HUES48 (cell line): ENCODE measurements around the gene VPS45.

ENCODE experiments used
- H3K27ac ChIP-seq: one replicate; pipeline ENCODE4 v1.7.0; 2013; ENCODE audit warnings: low read depth, low read length, inconsistent platforms
- H3K27me3 ChIP-seq: 2 replicates; pipeline ENCODE4 v1.6.1; 2013; ENCODE audit warnings: mild to moderate bottlenecking, low read length; ENCODE audit not compliant: control insufficient read depth, insufficient read depth
- H3K36me3 ChIP-seq: 2 replicates; pipeline ENCODE4 v1.6.1; 2013; ENCODE audit warnings: low read length; ENCODE audit not compliant: control insufficient read depth, insufficient read depth
- H3K4me1 ChIP-seq: 2 replicates; pipeline ENCODE4 v1.6.1; 2013; ENCODE audit warnings: mild to moderate bottlenecking, low read length; ENCODE audit not compliant: control insufficient read depth, insufficient read depth
- H3K4me3 ChIP-seq: 2 replicates; pipeline ENCODE4 v1.5.1; 2013; ENCODE audit warnings: mild to moderate bottlenecking, low read depth, low read length
- H3K9ac ChIP-seq: 2 replicates; pipeline ENCODE4 v1.6.1; 2013; ENCODE audit warnings: mild to moderate bottlenecking, low read depth, low read length, moderate library complexity
- H3K9me3 ChIP-seq: 2 replicates; pipeline ENCODE4 v1.6.1; 2013; ENCODE audit warnings: low read length; ENCODE audit not compliant: control insufficient read depth, insufficient read depth

Gene VPS45

DNA sequence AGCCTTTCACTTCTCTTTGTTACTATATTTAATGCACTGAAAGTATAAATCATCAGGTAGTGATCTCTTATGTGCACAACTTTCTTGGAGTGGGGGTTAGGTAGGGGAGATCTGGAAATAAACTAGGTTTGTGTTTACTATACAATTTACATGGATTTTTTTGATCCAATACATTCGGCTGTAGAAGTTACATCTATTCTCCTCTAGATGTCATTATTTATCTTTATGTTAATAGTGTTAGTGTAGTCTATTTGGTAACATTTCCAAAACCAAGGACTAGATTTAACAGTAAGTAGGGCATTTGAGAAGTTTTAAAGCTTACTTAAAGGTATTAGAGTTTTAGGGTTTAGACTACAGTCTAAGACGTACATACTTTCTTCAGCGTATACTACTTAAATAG lies 5.4 kb downstream of the VPS45 start:
- Histone ChIP-seq H3K9me3 (no peaks in the 10 kb centered on the region), H3K4me3 (no peak overlapping the region), H3K4me1 (no peaks in the 10 kb centered on the region), H3K27me3 (no peaks in the 10 kb centered on the region), H3K36me3 (peaks cover 62% of the 10 kb centered on the region), H3K27ac (no peak overlapping the region), H3K9ac (no peak overlapping the region)

DNA sequence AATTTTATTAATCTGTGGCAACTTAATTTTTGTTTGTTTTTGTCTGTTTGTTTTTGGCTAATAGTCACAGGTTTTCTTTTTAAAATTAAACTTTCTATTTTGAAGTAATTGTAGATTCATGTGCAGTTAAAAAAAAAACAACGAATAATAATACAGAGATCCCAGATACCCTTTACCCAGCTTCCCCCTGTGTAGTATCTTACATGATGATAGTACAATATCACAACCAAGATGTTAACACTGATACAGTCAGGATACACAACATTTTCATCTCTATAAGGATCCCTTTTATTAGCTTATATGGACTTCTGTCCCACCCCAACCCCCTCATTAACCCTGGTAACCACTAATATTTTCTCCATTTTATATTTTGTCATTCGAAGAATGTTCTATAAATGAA lies 5.9 kb downstream of the VPS45 start:
- Histone ChIP-seq H3K4me3 (no peak overlapping the region), H3K9me3 (no peaks in the 10 kb centered on the region), H3K4me1 (no peaks in the 10 kb centered on the region), H3K27me3 (no peaks in the 10 kb centered on the region), H3K27ac (no peak overlapping the region), H3K36me3 (peaks cover 67% of the 10 kb centered on the region), H3K9ac (no peak overlapping the region)

DNA sequence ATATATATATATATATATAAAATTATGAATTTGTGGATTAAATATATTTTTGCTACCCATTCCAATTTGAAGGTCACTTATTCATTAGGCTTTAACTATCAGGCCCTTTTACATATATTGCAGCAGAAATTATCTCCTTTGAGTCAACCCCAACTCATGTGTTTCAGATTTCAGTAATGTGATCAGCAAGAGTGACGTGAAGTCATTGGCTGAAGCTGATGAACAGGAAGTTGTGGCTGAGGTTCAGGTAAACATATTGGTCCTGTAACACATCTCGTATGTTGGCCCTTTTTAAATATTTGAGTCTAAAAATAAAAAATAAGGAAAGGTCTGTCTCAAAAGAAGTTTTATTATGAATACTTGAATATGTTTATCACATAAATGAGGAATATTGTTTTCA lies 8.5 kb downstream of the VPS45 start:
- Histone ChIP-seq H3K9ac (no peak overlapping the region), H3K4me3 (no peak overlapping the region), H3K4me1 (no peaks in the 10 kb centered on the region), H3K27me3 (no peaks in the 10 kb centered on the region), H3K27ac (no peak overlapping the region), H3K9me3 (no peaks in the 10 kb centered on the region), H3K36me3 (peaks cover 73% of the 10 kb centered on the region)

DNA sequence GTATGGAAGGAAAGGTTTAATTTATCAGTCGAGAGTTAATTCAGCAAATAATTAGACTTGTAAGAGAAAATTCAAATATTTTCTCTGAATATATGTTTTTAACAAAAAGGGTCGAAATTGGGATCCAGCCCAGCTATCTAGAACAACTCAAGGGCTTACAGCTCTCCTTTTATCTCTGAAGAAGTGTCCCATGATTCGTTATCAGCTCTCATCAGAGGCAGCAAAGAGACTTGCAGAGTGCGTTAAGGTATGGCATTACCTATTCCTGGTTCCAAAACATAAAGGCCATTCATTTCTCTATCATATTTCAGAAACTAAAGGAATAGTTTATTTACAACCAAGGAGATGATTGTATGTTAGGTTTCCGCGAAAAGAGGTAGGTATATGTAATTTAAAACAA lies 9.4 kb downstream of the VPS45 start:
- no peaks in the 10 kb centered on the region for H3K9me3 ChIP-seq
- no peak overlapping the region for H3K9ac ChIP-seq
- H3K36me3 ChIP-seq = peaks cover 79% of the 10 kb centered on the region

DNA sequence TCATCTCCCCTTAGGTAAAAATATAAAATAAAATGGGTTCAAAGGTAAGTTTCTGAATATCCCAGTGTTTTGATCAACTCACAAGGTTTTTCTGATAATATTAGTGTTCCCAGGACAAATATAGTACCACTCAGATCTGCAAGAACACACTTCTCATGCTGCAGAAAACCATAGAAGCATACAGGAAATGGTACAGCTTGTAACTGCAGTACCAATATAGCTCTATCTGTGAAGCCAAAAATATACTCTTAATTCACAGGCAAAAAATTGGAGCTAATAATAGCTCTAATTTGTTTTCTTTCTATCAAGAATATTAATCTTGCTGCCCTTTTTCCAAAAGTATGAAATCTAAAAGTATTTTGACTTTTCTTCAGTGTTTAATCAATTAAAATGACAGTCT lies 13.2 kb downstream of the VPS45 start:
- no peak overlapping the region for H3K4me3 ChIP-seq
- no peaks in the 10 kb centered on the region for H3K27me3 ChIP-seq
- no peaks in the 10 kb centered on the region for H3K9me3 ChIP-seq
- no peak overlapping the region for H3K27ac ChIP-seq
- peaks cover 88% of the 10 kb centered on the region for H3K36me3 ChIP-seq
- H3K4me1 ChIP-seq = no peaks in the 10 kb centered on the region
- H3K9ac ChIP-seq = no peak overlapping the region

More for the DNA sequence above, 9.4 kb downstream of the VPS45 start:
- Histone ChIP-seq H3K27me3 (no peaks in the 10 kb centered on the region), H3K27ac (no peak overlapping the region), H3K4me1 (no peaks in the 10 kb centered on the region), H3K4me3 (no peak overlapping the region)

DNA sequence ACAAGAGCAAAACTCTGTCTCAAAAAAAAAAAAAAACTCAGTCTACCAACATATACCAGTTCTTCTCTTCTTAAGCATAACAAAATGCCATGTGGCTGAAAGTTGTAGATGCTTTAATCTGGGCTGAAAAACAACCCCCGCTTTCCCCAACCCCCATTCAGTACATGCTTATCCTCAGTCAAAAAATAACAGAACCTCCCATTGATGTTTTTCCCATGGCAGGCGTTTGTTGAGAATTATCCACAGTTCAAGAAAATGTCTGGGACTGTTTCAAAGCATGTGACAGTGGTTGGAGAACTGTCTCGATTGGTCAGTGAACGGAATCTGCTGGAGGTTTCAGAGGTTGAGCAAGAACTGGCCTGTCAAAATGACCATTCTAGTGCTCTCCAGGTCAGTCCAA lies 14.9 kb downstream of the VPS45 start:
- H3K27me3 ChIP-seq = no peaks in the 10 kb centered on the region
- no peaks in the 10 kb centered on the region for H3K9me3 ChIP-seq
- H3K36me3 ChIP-seq = peaks cover 82% of the 10 kb centered on the region
- H3K4me1 ChIP-seq = no peaks in the 10 kb centered on the region
- no peak overlapping the region for H3K27ac ChIP-seq
- H3K9ac ChIP-seq = no peak overlapping the region
- no peak overlapping the region for H3K4me3 ChIP-seq

DNA sequence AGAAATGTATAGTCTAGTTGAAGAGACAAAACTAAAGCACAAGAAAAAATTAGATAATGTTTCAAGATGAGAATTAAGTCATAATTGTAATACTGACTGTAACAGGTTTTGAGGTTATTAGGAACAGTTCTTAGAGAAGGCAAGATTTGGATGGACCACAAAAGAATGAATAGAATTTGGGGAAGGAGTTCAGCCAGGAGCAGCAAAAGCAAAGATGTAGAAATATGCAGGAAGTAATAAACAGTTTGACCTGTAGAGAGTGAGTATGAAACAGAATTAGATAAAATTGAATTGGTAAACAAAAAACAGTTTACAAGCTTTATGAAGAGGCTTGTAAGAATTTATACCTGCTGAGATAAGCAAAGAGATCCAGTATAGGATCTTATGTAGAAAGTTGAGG lies 16.3 kb downstream of the VPS45 start:
- no peaks in the 10 kb centered on the region for H3K9me3 ChIP-seq
- no peak overlapping the region for H3K9ac ChIP-seq
- no peaks in the 10 kb centered on the region for H3K4me1 ChIP-seq
- no peak overlapping the region for H3K4me3 ChIP-seq
- no peak overlapping the region for H3K27ac ChIP-seq
- no peaks in the 10 kb centered on the region for H3K27me3 ChIP-seq
- peaks cover 83% of the 10 kb centered on the region for H3K36me3 ChIP-seq

DNA sequence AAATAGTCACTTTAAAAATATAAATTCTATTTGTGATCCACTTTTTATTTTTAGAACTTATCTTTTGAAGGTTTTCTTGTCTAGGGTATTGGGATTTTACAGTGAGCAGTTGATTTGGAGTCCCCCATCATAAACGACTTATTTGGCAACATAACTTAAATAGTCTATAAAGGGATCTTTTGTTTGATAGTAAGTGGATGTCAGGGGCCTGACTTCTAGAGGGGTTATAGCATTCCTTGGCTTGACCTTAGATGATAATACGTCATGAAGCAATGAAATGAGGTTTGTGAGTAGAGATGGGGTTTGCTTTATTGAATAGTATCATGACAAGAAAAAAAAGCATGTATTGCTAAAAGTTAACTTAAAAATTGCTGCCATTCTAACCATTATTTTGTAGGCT lies 17.8 kb downstream of the VPS45 start:
- H3K9ac ChIP-seq = no peak overlapping the region
- H3K4me3 ChIP-seq = no peak overlapping the region
- no peak overlapping the region for H3K27ac ChIP-seq
- H3K27me3 ChIP-seq = no peaks in the 10 kb centered on the region
- peaks cover 73% of the 10 kb centered on the region for H3K36me3 ChIP-seq
- H3K9me3 ChIP-seq = no peaks in the 10 kb centered on the region
- no peaks in the 10 kb centered on the region for H3K4me1 ChIP-seq

DNA sequence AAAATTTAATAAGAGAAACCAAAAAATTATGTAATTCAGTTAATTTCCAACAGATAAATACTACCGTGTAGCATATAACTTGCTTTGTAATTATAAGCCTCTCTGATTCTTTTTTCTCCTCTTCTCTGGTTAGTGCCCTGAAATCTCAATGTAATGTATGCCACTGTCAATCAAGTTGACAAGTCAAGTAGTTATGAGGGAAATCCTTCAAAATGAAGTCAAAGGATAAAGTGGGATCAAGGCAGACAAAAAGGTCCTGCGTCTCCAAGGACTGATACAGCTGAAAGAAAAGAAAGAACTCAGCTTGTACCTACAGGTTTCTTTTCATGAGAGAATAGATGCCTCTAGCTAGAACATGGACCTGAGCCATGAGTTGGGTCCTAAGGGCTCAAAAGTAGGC lies 19.8 kb downstream of the VPS45 start:
- Histone ChIP-seq H3K27ac (no peak overlapping the region), H3K9me3 (no peaks in the 10 kb centered on the region), H3K36me3 (peaks cover 68% of the 10 kb centered on the region), H3K4me1 (no peaks in the 10 kb centered on the region), H3K9ac (no peak overlapping the region), H3K4me3 (no peak overlapping the region), H3K27me3 (no peaks in the 10 kb centered on the region)

DNA sequence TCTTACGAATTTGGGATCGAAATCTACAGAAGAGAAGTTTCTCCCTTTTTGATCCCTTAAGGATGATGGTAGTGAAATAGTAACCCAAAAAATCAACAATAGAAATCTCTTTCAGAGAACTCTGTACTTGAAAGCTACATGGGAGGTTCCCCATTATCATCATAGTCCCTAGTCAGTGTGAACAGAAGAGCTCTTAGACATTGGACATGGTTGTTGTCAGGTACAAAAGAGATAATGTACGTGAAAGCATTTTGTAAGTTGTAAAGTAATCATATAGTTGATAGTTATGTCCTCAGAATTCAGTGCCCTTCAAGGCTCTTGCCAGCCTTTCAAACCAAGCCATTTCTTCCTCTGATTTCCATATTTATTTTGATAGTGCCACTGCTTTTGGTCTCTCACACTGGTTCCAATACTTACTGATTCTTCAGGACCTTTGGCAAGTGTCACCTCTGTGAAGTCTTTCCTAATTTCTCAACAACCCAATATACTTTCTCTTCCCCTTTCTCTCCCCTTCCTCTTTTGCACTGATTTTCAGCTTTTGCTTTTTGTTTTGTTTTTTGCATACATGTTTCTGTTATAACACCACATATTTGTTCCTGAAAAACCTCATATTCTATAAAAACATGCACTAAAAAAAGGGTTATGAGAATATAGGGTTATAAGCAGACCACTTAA lies 22.4 kb downstream of the VPS45 start:
- Histone ChIP-seq H3K27me3 (no peaks in the 10 kb centered on the region), H3K4me1 (no peaks in the 10 kb centered on the region), H3K36me3 (peaks cover 62% of the 10 kb centered on the region), H3K27ac (no peak overlapping the region), H3K9ac (no peak overlapping the region; the same call in 1 of the 2 replicates), H3K9me3 (no peaks in the 10 kb centered on the region), H3K4me3 (no peak overlapping the region)

DNA sequence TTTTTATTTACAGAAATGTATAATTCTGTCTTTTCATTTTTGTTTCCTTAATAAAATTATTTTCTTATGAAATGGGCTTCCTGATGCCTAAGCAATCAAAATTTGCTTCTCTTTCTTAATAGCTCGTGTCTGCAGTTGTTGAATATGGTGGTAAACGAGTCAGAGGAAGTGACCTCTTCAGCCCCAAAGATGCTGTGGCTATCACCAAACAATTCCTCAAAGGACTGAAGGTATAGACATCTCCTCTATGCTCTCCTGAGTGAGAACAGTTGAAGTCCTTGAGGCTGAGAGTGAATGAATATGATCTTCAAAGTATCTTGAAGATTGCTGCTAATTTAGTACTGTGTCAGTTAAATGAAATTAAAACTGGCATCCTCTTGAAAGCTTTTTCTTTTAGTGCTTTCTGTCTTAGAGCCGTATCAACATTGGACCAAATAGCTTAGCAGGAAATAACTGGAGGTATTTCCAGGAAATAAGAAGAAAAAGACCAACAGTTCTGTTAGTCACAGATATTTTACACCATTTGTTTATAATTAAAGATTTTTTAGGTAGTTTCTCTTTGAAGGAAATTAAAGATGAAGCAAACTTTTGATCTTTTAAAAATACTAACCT lies 24.7 kb downstream of the VPS45 start:
- no peaks in the 10 kb centered on the region for H3K9me3 ChIP-seq

More for the DNA sequence above, 24.7 kb downstream of the VPS45 start:
- no peak overlapping the region for H3K27ac ChIP-seq
- no peaks in the 10 kb centered on the region for H3K27me3 ChIP-seq
- H3K36me3 ChIP-seq = peaks cover 50% of the 10 kb centered on the region
- H3K4me1 ChIP-seq = no peaks in the 10 kb centered on the region
- no peak overlapping the region for H3K9ac ChIP-seq
- H3K4me3 ChIP-seq = no peak overlapping the region
